ENCODE measurements around the gene ROBO2.

The ROBO2 gene

GRCh38 chr3:77466562-77467115 is 426.7 kb downstream of the ROBO2 start:
- H3K4me3 ChIP-seq (ENCODE audit: low read depth, low read length): no peak overlapping the region
- no peak overlapping the region for H3K9ac ChIP-seq
- no peak overlapping the region for H3K27ac ChIP-seq
- no peaks in the 10 kb centered on the region for H3K79me2 ChIP-seq
- H3K9me3 ChIP-seq (ENCODE audit: control insufficient read depth, low read length): no peaks in the 10 kb centered on the region
- H3K27me3 ChIP-seq (ENCODE audit: control insufficient read depth, insufficient read depth, low read length): no peaks in the 10 kb centered on the region
- no peak for TF ChIP-seq CTCF (IDR thresholded peaks at IDR 0.05)
- no peak overlapping the region for H2AFZ ChIP-seq
- no peak overlapping the region for H3K4me2 ChIP-seq (ENCODE audit: low read length)
- no peaks in the 10 kb centered on the region for H3K4me1 ChIP-seq
- H3K36me3 ChIP-seq (ENCODE audit: control insufficient read depth, insufficient read depth, low read length): no peaks in the 10 kb centered on the region

- no peak overlapping the region for H3K27ac ChIP-seq
- no peak overlapping the region for H3K4me3 ChIP-seq (ENCODE audit: low read depth, low read length)
- TF ChIP-seq CTCF (IDR thresholded peaks at IDR 0.05): no peak
- no peak overlapping the region for H3K9ac ChIP-seq
- no peaks in the 10 kb centered on the region for H3K9me3 ChIP-seq (ENCODE audit: control insufficient read depth, low read length)
- no peaks in the 10 kb centered on the region for H3K79me2 ChIP-seq
- H3K36me3 ChIP-seq (ENCODE audit: control insufficient read depth, insufficient read depth, low read length): no peaks in the 10 kb centered on the region
- no peak overlapping the region for H3K4me2 ChIP-seq (ENCODE audit: low read length)
- no peak overlapping the region for H2AFZ ChIP-seq
- H3K4me1 ChIP-seq: no peaks in the 10 kb centered on the region
- H3K27me3 ChIP-seq (ENCODE audit: control insufficient read depth, insufficient read depth, low read length): no peaks in the 10 kb centered on the region
Observed at GRCh38 chr3:77467702-77468625, 428.1 kb downstream of the ROBO2 start.

- H3K27ac ChIP-seq: no peak overlapping the region
- no peak for TF ChIP-seq CTCF (IDR thresholded peaks at IDR 0.05)
- H3K4me3 ChIP-seq (ENCODE audit: low read depth, low read length): no peak overlapping the region
- H3K27me3 ChIP-seq (ENCODE audit: control insufficient read depth, insufficient read depth, low read length): no peaks in the 10 kb centered on the region
- H3K9ac ChIP-seq: no peak overlapping the region
- no peak overlapping the region for H2AFZ ChIP-seq
- H3K36me3 ChIP-seq (ENCODE audit: control insufficient read depth, insufficient read depth, low read length): no peaks in the 10 kb centered on the region
- H3K4me1 ChIP-seq: no peaks in the 10 kb centered on the region
- H3K4me2 ChIP-seq (ENCODE audit: low read length): no peak overlapping the region
- no peaks in the 10 kb centered on the region for H3K79me2 ChIP-seq
- no peaks in the 10 kb centered on the region for H3K9me3 ChIP-seq (ENCODE audit: control insufficient read depth, low read length)
Observed at GRCh38 chr3:77468626-77469020, 428.7 kb downstream of the ROBO2 start.

GRCh38 chr3:77475507-77475906 is 435.6 kb downstream of the ROBO2 start:
- Histone ChIP-seq H3K36me3 (ENCODE audit: control insufficient read depth, insufficient read depth, low read length) (no peaks in the 10 kb centered on the region), H3K27ac (no peak overlapping the region), H3K27me3 (ENCODE audit: control insufficient read depth, insufficient read depth, low read length) (no peaks in the 10 kb centered on the region), H2AFZ (no peak overlapping the region), H3K4me2 (ENCODE audit: low read length) (no peak overlapping the region), H3K9me3 (ENCODE audit: control insufficient read depth, low read length) (peaks cover 3% of the 10 kb centered on the region), H3K79me2 (no peaks in the 10 kb centered on the region), H3K4me3 (ENCODE audit: low read depth, low read length) (no peak overlapping the region), H3K4me1 (no peaks in the 10 kb centered on the region), H3K9ac (no peak overlapping the region)
- no peak for TF ChIP-seq CTCF (IDR thresholded peaks at IDR 0.05)
